AG09319 (cell line): Measurements from ENCODE around the gene ST7.

Experiments used
- DNase-seq: peaks from one replicate; pipeline ENCODE4 v3.0.0-alpha.2; 2010; ENCODE audit warnings: low read depth; ENCODE audit errors: extremely low read depth
- CTCF ChIP-seq: IDR thresholded peaks from 2 replicates; pipeline ENCODE4 v1.5.1; 2011; ENCODE audit warnings: low read depth, mild to moderate bottlenecking, inconsistent platforms, low read length, moderate library complexity

The ST7 gene

GRCh38 chr7:117012284-117012683, 59.0 kb downstream of the ST7 start:
- no peak for TF ChIP-seq CTCF
- no peak for DNase-seq

GRCh38 chr7:117012696-117013095, 59.4 kb downstream of the ST7 start:
- DNase-seq = no peak

GRCh38 chr7:117014099-117014656, 60.9 kb downstream of the ST7 start:
- no peak for TF ChIP-seq CTCF
- no peak for DNase-seq

More at GRCh38 chr7:117012696-117013095, 59.4 kb downstream of the ST7 start:
- TF ChIP-seq CTCF = peak; percentile 24

GRCh38 chr7:117014673-117015133, 61.4 kb downstream of the ST7 start:
- DNase-seq = no peak

GRCh38 chr7:117015258-117016184, 62.2 kb downstream of the ST7 start:
- no peak for TF ChIP-seq CTCF
- no peak for DNase-seq

More at GRCh38 chr7:117014673-117015133, 61.4 kb downstream of the ST7 start:
- TF ChIP-seq CTCF = no peak

- TF ChIP-seq CTCF = no peak
- DNase-seq = no peak
Observed at GRCh38 chr7:117017017-117017451, 63.7 kb downstream of the ST7 start.

- no peak for TF ChIP-seq CTCF
- DNase-seq = no peak
Observed at GRCh38 chr7:117017702-117018266, 64.5 kb downstream of the ST7 start.
